Fibroblast of pulmonary artery (primary cell): ENCODE data around the gene DENND5A.

ENCODE experiments used
- DNase-seq: peaks from one replicate; pipeline ENCODE4 v3.0.0-alpha.2; 2010; ENCODE audit warnings: low read depth
- H3K4me3 ChIP-seq: replicated peaks from 2 replicates; pipeline ENCODE4 v1.5.1; 2011; ENCODE audit warnings: low read depth, mild to moderate bottlenecking, control low read depth, low read length, moderate library complexity
- CTCF ChIP-seq: IDR thresholded peaks from 2 replicates; pipeline ENCODE4 v1.5.1; 2011; ENCODE audit warnings: mild to moderate bottlenecking, control low read depth, low read length, inconsistent platforms; ENCODE audit errors: missing control alignments

DENND5A gene

GRCh38 chr11:9265211-9266131 is at the start of gene DENND5A:
Gene DENND5A, minus strand, starts transcription at chr11:9265350. Its CDS starts 281 bp downstream, at chr11:9265069.
- peak; percentile 83 for DNase-seq
- TF ChIP-seq CTCF = no peak
- peak within 1 kb of the TSS; percentile 91 for H3K4me3 ChIP-seq

GRCh38 chr11:9314291-9315077 is 49.3 kb upstream of the DENND5A start, which contains the start of gene TMEM41B:
Gene TMEM41B, minus strand, starts transcription at chr11:9314593. Its CDS starts 152 bp downstream, at chr11:9314441.
- TF ChIP-seq CTCF = no peak
- DNase-seq = peak; percentile 98

GRCh38 chr11:9313648-9314290 is 48.6 kb upstream of the DENND5A start:
- peak; percentile 11 for DNase-seq
- peak overlapping the region; percentile 94 for H3K4me3 ChIP-seq
- TF ChIP-seq CTCF = no peak

More at GRCh38 chr11:9314291-9315077, 49.3 kb upstream of the DENND5A start, which contains the start of gene TMEM41B:
- peak within 1 kb of the TSS; percentile 94 for H3K4me3 ChIP-seq

GRCh38 chr11:9310485-9311090 is 45.4 kb upstream of the DENND5A start:
- no peak for TF ChIP-seq CTCF
- no peak overlapping the region for H3K4me3 ChIP-seq

GRCh38 chr11:9304178-9304577 is 39.0 kb upstream of the DENND5A start:
- no peak overlapping the region for H3K4me3 ChIP-seq
- TF ChIP-seq CTCF = no peak
- DNase-seq = no peak

More at GRCh38 chr11:9310485-9311090, 45.4 kb upstream of the DENND5A start:
- DNase-seq = no peak

GRCh38 chr11:9302448-9302847 is 37.3 kb upstream of the DENND5A start:
- no peak overlapping the region for H3K4me3 ChIP-seq
- no peak for TF ChIP-seq CTCF
- no peak for DNase-seq
